Epithelial cell of proximal tubule (primary cell): ENCODE results near the gene AGK. TPM values are rescaled to one million over a fixed set of nuclear protein-coding genes. Genes with fewer than 3 reads are reported as not detected.
A peak's percentile ranks its signal among the peaks of the same experiment; 100 is the strongest.

Source experiments
- DNase-seq: peaks from one replicate; pipeline ENCODE4 v3.0.0-alpha.2; 2011; ENCODE audit warnings: low read depth
- H3K4me3 ChIP-seq: 2 replicates; pipeline ENCODE4 v1.5.1; 2011; ENCODE audit warnings: low read depth, mild to moderate bottlenecking, low read length
- total RNA-seq: library from RNA; depleted of rRNA; stranded (reverse); fragments of >200 nt; gene quantifications from 2 replicates; pipeline ENCODE4 v1.2.3, GENCODE V29; 2015
- TF ChIP-seq, protein P1 (sequence below): conservative IDR thresholded peaks from 2 replicates; pipeline ENCODE4 v1.5.1; 2012; ENCODE audit warnings: low read depth, mild to moderate bottlenecking, low read length

AGK gene
- total RNA-seq, 1 donor from 2014 or later: 28.4 TPM

DNA sequence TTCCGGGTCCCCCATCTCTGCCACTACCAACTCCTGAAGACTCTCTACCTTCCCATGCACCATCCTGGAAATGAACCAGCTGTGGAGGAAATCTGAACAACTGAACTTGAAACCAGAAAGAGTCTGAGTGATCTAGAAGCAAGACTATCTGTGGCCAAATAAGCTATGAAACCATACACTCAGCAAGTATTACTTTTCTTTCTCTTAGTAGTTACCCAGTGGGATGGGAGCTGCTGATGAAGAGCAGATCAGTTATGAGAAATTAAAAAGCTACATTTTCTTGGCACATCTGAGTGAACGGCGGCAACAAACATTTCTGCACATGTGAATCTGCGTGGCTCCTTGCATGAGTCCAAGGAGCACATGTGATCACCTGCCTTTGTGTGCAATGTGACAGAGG is 31.6 kb upstream of the AGK start:
- TF ChIP-seq, protein P1, sequence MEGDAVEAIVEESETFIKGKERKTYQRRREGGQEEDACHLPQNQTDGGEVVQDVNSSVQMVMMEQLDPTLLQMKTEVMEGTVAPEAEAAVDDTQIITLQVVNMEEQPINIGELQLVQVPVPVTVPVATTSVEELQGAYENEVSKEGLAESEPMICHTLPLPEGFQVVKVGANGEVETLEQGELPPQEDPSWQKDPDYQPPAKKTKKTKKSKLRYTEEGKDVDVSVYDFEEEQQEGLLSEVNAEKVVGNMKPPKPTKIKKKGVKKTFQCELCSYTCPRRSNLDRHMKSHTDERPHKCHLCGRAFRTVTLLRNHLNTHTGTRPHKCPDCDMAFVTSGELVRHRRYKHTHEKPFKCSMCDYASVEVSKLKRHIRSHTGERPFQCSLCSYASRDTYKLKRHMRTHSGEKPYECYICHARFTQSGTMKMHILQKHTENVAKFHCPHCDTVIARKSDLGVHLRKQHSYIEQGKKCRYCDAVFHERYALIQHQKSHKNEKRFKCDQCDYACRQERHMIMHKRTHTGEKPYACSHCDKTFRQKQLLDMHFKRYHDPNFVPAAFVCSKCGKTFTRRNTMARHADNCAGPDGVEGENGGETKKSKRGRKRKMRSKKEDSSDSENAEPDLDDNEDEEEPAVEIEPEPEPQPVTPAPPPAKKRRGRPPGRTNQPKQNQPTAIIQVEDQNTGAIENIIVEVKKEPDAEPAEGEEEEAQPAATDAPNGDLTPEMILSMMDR: no peak
- no peak overlapping the region for H3K4me3 ChIP-seq
- no peak for DNase-seq

DNA sequence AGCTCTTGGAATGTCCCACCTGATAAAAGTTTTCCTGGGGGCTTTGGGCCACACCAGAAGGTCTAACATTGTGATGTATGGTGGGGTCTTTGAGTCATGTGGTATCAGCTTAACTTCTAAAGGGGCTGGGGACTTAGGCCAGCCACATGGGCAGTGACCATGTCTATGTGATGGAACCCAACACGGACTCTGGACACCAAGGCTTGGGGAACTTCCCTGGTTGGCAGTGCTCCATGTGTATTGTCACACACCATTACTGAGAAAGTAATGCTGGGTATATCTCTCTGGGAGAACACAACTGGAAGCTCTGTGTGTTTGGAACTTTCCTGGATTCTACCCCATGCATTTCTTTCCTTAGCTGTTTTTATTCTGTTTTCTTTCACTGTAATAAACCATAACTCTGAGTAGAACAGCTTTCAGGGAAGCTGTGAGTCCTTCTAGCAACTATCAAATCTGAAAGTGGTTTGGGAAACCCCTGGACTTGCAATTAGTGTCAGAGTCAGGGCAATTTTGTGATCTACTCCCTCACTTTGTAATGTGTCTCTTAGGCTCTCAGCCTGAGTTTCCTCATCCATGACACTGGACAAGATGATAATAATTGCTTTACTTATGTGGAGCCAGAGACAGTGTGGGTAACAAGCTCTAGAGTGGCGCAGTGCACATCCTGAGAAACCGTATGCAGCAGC is 28.4 kb upstream of the AGK start:
- no peak overlapping the region for H3K4me3 ChIP-seq
- DNase-seq: no peak
- TF ChIP-seq, protein P1: no peak

DNA sequence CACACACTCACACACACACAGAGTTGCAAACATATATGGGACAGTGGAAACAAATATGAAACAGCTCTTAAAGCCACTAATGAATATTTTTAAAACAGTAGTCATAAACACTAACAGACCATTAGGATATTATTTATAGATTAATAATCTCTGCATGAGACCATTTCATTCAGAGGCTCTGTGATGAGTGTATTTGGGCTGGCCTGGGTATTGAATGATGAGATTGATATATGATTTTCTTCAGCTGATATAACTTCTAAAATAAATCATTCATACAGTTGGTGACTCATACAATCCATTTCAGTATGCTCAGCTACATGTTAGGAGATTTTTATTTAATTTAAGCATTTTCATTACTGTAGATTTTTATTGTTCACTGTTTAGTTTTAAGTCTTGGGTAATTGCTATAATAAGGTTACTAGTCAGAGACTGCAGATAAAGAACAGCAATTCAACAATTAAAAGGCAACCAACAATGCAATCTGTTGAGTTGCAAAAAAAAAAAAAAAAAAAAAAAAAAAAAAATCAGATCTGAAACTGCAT is 25.2 kb upstream of the AGK start:
- TF ChIP-seq, protein P1: no peak
- no peak overlapping the region for H3K4me3 ChIP-seq
- DNase-seq: no peak

DNA sequence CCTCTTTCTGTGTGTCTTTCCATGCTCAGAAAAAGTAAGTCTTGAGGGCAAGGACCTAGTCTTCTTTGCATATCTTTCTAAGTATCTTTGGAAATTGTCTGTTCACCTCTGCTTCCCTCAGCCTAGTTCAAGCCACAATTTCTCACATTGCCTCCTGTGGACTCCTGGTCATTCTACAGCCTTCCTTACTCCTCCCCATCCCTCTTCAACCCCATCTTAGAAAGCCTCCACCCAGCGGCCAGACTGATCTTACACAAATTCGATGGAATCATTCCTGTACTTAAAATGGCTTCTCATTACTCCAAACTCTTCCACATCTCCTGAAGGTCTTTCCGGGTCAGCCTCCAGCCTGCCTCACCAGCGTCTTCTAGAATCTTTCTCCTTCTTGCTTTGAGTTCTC is 24.1 kb upstream of the AGK start:
- H3K4me3 ChIP-seq: no peak overlapping the region
- TF ChIP-seq, protein P1: no peak
- DNase-seq: no peak

DNA sequence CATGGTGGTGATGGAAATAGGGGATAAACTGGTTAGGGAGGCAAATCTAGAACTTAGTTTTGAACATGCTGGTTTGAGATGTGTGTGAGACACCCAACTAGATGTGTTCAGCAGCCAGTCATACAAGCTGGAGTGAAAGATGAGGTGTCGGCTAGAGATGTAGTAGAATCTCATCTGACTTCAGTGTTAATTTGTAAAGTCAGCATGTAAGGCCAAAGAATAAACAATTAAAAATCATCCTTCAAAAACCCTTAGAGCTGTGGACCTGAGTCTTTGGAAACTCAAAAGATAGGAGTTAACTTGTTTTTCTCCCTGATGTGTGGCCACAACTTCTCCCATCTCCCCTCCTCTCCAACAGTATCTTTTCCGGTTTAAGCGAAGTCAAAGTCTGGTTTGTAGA is 22.8 kb upstream of the AGK start:
- no peak overlapping the region for H3K4me3 ChIP-seq
- no peak for DNase-seq
- TF ChIP-seq, protein P1: no peak

DNA sequence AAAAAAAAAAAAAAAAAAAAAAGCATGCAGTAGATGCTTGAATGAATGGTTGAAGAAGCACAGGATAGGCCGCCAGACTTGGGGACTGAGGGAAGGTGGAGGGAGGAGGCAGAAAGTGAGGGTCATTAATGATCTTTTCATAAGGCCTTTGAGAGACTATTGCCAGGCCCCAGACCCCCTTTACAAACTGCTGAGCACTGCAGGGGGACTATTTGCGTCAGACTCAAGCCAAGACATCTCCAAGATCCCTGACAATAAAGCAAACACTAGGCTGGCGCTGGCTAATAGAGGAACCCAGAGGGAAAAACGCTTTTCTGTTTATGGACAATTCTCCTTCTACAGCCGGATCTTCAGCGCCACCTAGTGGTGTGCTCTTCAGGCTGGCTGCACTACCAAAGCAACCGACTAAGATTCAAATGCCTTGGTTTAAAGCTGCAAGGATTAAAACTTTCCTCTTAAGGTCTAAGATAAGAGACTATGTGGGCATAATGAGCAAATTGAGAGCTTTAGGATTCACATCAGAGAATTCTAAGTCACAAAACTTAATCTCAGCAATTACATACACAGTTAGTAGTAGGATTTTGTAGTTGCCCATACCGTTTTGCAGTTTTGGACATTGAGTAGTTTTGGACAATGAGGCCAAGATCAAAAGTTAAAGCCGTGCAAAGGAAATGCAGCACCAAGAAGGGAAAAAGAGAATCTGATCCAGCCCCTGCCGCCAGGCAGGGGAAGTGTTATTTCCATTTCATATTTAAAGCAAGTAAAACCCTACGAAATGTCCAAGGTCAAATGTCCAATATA is 17.9 kb upstream of the AGK start:
- DNase-seq: peak; percentile 26
- TF ChIP-seq, protein P1: peak; percentile 99
- no peak overlapping the region for H3K4me3 ChIP-seq
